CD1c-positive myeloid dendritic cell (primary cell): ENCODE measurements around the gene TMEFF1.

Experiments
- DNase-seq: peaks from one replicate; pipeline ENCODE4 v3.0.0-alpha.2; 2016; ENCODE audit errors: extremely low spot score

Gene TMEFF1

GRCh38 chr9:100605405-100605804, 132.5 kb downstream of the TMEFF1 start:
- no peak for DNase-seq

DNA sequence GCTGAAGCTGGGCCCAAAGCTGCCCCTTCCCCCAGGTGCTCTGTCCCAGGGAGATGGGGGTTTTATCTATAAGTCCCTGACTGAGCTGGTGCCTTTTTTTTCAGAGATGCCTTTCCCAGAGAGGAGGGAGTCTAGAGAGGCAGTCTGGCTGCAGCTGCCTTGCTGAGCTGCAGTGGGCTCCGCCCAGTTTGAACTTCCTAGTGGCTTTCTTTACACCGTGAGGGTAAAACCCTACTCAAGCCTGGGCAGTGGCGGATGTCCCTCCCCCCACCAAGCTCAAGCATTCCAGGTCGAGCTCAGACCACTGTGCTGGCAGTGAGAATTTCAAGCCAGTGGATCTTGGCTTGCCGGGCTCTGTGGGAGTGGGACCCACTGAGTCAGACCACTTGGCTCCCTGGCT, 146.2 kb downstream of the TMEFF1 start:
- no peak for DNase-seq

DNA sequence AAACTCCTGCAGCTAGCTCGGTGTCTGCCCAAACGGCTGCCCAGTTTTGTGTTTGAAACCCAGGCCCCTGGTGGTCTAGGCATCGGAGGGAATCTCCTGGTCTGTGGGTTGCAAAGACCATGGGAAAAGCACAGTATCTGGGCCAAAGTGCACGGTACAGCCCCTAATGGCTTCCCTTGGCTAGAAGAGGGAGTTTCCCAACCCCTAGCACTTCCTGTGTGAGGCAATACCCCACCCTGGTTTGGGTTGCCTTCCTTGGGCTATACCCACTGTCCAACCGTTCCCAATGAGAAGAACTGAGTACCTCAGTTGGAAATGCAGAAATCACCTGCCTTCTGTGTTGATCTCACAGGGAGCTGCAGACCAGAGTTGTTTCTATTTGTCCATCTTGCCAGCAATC, 146.7 kb downstream of the TMEFF1 start:
- no peak for DNase-seq

DNA sequence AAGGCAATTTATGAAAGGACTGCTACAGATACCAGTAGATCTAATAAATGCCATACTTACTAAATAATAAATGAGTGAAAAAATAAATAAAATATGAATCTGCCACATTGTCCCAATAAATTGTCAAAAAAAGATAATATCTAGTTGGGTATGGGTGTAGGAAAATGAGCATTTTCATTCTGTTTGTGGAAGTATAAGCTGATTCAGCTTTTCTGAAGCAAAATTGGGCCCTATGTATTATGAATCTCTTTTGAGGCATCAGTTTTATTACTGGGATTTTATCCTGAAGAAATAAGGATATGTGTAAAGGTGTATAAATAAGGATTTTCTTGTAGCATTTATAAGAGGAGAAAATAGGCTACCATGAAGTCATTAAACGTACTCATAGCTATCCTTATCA, 151.0 kb downstream of the TMEFF1 start:
- no peak for DNase-seq

DNA sequence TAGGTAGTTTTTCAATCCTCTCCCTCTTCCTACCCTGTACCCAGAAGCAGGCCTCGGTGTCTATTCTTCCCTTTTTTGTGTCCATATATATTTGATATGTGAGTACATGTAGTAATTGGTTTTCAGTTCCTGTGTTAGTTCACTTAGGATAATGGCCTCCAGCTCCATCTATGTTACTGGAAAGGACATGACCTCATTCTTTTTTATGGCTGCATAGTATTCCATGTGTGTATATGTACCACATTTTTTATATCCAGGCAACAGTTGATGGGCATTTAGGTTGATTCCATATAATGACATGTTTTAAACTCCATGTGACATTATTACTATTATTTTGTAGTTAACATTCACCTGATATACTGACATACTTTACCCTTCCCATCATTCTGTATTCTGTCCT, 154.0 kb downstream of the TMEFF1 start:
- DNase-seq = no peak
